DND-41 (cell line): ENCODE measurements around the gene U2AF2.

Experiments
- ATAC-seq: fragments of 200-7000 bp; cut with Tn5 transposase; 3 replicates; pipeline ENCODE4 v1.9.1; 2021; ENCODE audit warnings: low read depth; ENCODE audit not compliant: insufficient read depth
- DNase-seq: peaks from one replicate; pipeline ENCODE4 v3.0.0-alpha.2; 2020
- H2AFZ ChIP-seq: 2 replicates; pipeline ENCODE4 v1.6.0; 2012; ENCODE audit warnings: low read depth, low read length
- H3K27ac ChIP-seq: 2 replicates; pipeline ENCODE4 v1.5.1; 2012; ENCODE audit warnings: low read length, inconsistent platforms
- H3K27me3 ChIP-seq: fragments of 200-600 bp; sonication (generic); 2 replicates; pipeline ENCODE4 v1.6.0; 2012; ENCODE audit warnings: low read length, mild to moderate bottlenecking, inconsistent platforms; ENCODE audit not compliant: insufficient read depth, poor library complexity
- H3K36me3 ChIP-seq: 2 replicates; pipeline ENCODE4 v1.5.1; 2012; ENCODE audit warnings: low read length, inconsistent platforms; ENCODE audit not compliant: insufficient read depth
- H3K4me1 ChIP-seq: 2 replicates; pipeline ENCODE4 v1.5.1; 2012; ENCODE audit warnings: mild to moderate bottlenecking, low read length; ENCODE audit not compliant: insufficient read depth
- H3K4me2 ChIP-seq: 2 replicates; pipeline ENCODE4 v1.6.0; 2012; ENCODE audit warnings: mild to moderate bottlenecking, moderate library complexity, low read length, inconsistent platforms; ENCODE audit not compliant: insufficient read depth
- H3K4me3 ChIP-seq, 2 experiments: fragments of 200-600 bp in 1 of 2; shearing (Covaris generic) in 1 of 2; 2 replicates each; pipeline ENCODE4 v1.5.1; 2012 to 2016; ENCODE audit warnings: inconsistent platforms in 2 of 2, low read length in 2 of 2, mild to moderate bottlenecking in 2 of 2, low read depth in 1 of 2, moderate library complexity in 1 of 2
- H3K79me2 ChIP-seq: 2 replicates; pipeline ENCODE4 v1.6.0; 2012; ENCODE audit warnings: low read length, inconsistent platforms; ENCODE audit not compliant: insufficient read depth
- H3K9ac ChIP-seq: 2 replicates; pipeline ENCODE4 v1.6.0; 2012; ENCODE audit warnings: low read depth, mild to moderate bottlenecking, inconsistent platforms, low read length, moderate library complexity
- H3K9me3 ChIP-seq: 2 replicates; pipeline ENCODE4 v1.5.1; 2012; ENCODE audit warnings: low read length, moderate library complexity, mild to moderate bottlenecking, inconsistent platforms; ENCODE audit not compliant: insufficient read depth, severe bottlenecking
- H4K20me1 ChIP-seq: 2 replicates; pipeline ENCODE4 v1.6.0; 2012; ENCODE audit warnings: low read length; ENCODE audit not compliant: insufficient read depth
- EZH2 ChIP-seq: IDR thresholded peaks from 3 replicates; pipeline ENCODE4 v1.6.1; 2012; ENCODE audit warnings: borderline replicate concordance, low read depth, mild to moderate bottlenecking, moderate library complexity, low read length, inconsistent platforms; ENCODE audit not compliant: severe bottlenecking
- TF ChIP-seq, protein P1 (sequence below): IDR thresholded peaks from 2 replicates; pipeline ENCODE4 v1.5.1; 2012; ENCODE audit warnings: borderline replicate concordance, low read length, moderate library complexity, mild to moderate bottlenecking; ENCODE audit not compliant: poor library complexity, severe bottlenecking; ENCODE audit errors: extremely low read depth

Gene U2AF2

DNA sequence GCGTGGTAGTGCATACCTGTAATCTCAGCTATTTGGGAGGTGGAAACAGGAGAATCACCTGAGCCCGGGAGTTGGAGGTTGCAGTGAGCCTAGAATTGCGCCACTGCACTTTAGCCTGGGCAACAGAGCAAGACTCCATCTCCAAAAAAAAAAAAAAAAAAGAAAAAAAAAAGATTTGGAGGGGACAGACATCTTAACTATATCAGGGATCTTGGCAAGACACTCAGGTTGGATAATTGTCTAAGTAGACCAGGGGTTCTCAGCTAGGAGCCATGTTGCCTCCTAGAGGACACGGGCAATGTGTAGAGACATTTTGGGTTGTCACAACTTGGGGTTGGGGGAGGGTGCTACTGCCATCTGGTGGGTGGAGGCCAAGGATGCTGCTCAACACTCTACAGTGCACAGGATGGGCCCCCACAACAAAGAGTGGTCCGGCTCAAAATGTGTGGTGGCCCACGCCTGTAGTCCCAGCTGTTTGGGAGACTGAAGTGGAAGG, 15.9 kb upstream of the U2AF2 start:
- Histone ChIP-seq H3K27ac (no peak overlapping the region), H3K4me2 (peak overlapping the region; percentile 13; the same call in 1 of the 2 replicates), H3K36me3 (peaks cover 3% of the 10 kb centered on the region), H3K9me3 (no peaks in the 10 kb centered on the region), H4K20me1 (peaks cover 20% of the 10 kb centered on the region), H3K9ac (no peak overlapping the region), H3K4me1 (peaks cover 72% of the 10 kb centered on the region), H3K79me2 (peaks cover 82% of the 10 kb centered on the region), H3K27me3 (no peaks in the 10 kb centered on the region), H3K4me3 (no peak overlapping the region), H2AFZ (no peak overlapping the region)
- TF ChIP-seq, protein P1, sequence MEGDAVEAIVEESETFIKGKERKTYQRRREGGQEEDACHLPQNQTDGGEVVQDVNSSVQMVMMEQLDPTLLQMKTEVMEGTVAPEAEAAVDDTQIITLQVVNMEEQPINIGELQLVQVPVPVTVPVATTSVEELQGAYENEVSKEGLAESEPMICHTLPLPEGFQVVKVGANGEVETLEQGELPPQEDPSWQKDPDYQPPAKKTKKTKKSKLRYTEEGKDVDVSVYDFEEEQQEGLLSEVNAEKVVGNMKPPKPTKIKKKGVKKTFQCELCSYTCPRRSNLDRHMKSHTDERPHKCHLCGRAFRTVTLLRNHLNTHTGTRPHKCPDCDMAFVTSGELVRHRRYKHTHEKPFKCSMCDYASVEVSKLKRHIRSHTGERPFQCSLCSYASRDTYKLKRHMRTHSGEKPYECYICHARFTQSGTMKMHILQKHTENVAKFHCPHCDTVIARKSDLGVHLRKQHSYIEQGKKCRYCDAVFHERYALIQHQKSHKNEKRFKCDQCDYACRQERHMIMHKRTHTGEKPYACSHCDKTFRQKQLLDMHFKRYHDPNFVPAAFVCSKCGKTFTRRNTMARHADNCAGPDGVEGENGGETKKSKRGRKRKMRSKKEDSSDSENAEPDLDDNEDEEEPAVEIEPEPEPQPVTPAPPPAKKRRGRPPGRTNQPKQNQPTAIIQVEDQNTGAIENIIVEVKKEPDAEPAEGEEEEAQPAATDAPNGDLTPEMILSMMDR: peak; percentile 80
- TF ChIP-seq EZH2: no peak
- DNase-seq (peak; percentile 79), ATAC-seq (peak; percentile 29; the same call in 2 of the 3 replicates)

DNA sequence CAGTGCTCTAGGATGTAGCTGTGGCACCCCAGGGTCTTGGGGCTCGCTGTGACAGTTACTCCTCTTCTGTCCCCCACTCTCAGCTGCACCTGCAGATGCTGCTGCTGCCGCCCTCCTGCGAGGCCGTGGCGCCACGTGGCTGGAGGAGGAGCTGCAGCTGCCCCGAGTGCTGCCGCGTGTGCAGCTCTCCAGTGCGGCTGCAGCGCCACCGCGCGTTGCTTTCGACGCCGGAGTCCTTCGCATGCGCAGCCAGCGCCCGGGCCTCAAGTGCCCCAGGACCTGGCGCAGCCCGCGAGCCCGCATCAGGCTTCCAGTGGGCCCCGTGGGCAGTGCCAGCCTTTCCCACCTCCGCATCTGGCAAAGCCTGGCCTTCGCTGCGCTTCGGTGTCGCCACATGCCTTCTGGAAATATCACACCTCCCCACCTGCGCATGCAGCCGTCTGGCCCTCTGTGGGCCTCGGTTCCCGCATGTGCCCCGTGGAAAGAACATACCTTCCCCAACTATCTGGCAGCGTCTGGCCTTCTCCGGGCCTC, 14.7 kb upstream of the U2AF2 start:
- Histone ChIP-seq H3K36me3 (peaks cover 10% of the 10 kb centered on the region), H3K4me2 (peak overlapping the region; percentile 85), H3K27ac (peak overlapping the region; percentile 79), H3K27me3 (no peaks in the 10 kb centered on the region), H3K4me3 (peak overlapping the region; percentile 98 to 99; a peak in 3 of 4 replicates), H3K9me3 (no peaks in the 10 kb centered on the region), H3K4me1 (peaks cover 79% of the 10 kb centered on the region), H3K9ac (peak overlapping the region; percentile 92), H3K79me2 (peaks cover 87% of the 10 kb centered on the region), H2AFZ (peak overlapping the region; percentile 64), H4K20me1 (peaks cover 29% of the 10 kb centered on the region)
- no peak for ATAC-seq
- TF ChIP-seq, protein P1: no peak
- TF ChIP-seq EZH2: no peak
- no peak for DNase-seq

DNA sequence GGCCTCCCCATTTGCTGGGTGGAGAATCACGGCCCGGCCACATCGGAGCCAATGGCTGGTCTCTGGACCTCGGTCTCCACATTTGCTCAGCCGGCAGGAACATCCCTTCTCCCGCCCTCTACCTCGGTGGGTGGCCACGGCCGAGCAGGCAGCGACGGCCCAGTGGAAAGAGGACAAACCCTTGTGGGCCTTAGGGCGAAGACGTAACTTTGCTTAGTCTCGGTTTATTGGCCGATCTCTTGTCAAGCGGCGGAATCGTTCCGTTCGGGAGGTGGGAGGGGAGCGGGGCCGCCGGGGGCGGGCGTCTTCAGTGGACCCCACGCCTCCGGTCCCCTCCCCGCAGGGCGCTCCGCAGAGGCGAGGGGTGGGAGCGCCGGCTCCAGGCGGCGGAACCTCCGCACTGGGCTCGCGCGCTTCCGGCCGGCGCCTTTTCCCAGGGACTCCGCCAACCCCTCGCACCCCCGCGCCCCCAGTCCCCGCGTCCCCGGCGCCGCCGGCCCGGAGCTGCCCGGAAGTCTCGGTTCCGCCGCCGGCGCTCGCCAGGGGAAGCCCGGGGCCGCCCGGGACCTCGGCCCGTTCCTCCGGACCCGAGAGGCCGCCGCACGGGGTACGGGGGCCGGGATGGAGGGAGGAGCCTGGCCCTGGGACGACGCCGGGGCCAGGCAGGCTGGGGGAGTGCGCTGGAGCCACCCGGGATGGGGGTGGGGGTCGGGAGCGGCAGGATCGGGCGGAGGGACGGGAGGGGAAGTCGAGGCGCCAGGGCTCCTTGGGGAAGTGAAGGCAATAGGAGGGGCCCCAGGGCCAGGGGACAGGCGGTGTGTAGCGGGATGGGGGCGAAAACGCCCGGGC, 14.0 kb upstream of the U2AF2 start, which contains the start of gene ZNF580:
Gene ZNF580 (plus strand): TSS at position 426 of the 849 bp plus-strand sequence. CDS start 1,507 bp downstream, outside the sequence.
- Histone ChIP-seq H3K9me3 (no peaks in the 10 kb centered on the region), H3K36me3 (peaks cover 17% of the 10 kb centered on the region), H4K20me1 (peaks cover 25% of the 10 kb centered on the region), H3K27me3 (no peaks in the 10 kb centered on the region), H3K9ac (peak within 1 kb of the TSS; percentile 92), H3K4me3 (peak within 1 kb of the TSS; percentile 98 to 99), H3K79me2 (peaks cover 87% of the 10 kb centered on the region), H2AFZ (peak within 1 kb of the TSS; percentile 68), H3K27ac (peak within 1 kb of the TSS; percentile 89), H3K4me1 (peaks cover 78% of the 10 kb centered on the region), H3K4me2 (peak within 1 kb of the TSS; percentile 85)
- DNase-seq (peak; percentile 74), ATAC-seq (peak; percentile 64)
- TF ChIP-seq, protein P1: no peak
- no peak for TF ChIP-seq EZH2
